Measurements from ENCODE around the gene TTC7B. TPM values are rescaled to one million over a fixed set of nuclear protein-coding genes. Genes with fewer than 3 reads are reported as not detected.

TTC7B gene
- total and polyA plus RNA-seq, 10 of the 15 experiments (the other 5 are each of a cell fraction or from before 2014, with no cell fraction given), result under 0.01 to 1.1 (median 0.26) TPM; not detected in 2

DNA sequence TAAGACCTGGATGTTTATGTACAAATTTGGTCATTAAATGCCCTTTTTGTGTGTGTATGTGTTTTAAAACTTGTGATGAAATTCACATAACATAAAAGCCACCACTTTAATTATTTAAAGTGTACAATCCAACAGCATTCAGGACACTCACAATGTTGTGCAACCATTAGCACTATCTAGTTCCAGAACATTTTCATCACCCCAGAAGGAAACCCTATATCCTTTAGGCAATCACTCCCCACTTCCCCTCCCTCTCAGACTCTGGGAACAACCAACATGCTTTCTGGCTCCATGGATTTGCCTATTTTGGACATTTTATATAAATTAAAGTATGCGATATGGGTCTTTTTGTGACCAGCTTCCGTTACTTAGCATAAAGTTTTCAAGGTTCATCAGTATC is 124.6 kb downstream of the TTC7B start:
- RAD21 ChIA-PET (ENCODE audit: unreplicated experiment), result no interaction called here
- in situ Hi-C loops (cut with MboI), result loop anchor here (10.0 kb wide), 1 partner anchor 387 kb away; no protein-coding TSS in a partner anchor
- TF ChIP-seq ZBED1 (IDR thresholded peaks at IDR 0.05; ENCODE audit: borderline replicate concordance), result no peak
- TF ChIP-seq ZNF217 (IDR thresholded peaks at IDR 0.05), result no peak
- TF ChIP-seq EGR1 (IDR thresholded peaks at IDR 0.05; ENCODE audit: borderline replicate concordance in 1 of 2, low read depth in 2 of 2, low read length in 2 of 2), result no peak
- TF ChIP-seq CREM (IDR thresholded peaks at IDR 0.05; ENCODE audit: low read depth), result no peak
- TF ChIP-seq CHD1 (IDR thresholded peaks at IDR 0.05; ENCODE audit: low read depth, low read length), result no peak
- no peak for TF ChIP-seq RB1 (IDR thresholded peaks at IDR 0.05; ENCODE audit: borderline replicate concordance)
- TF ChIP-seq HCFC1 (IDR thresholded peaks at IDR 0.05; ENCODE audit: low read length), result no peak
- no peak for TF ChIP-seq ATF3 (IDR thresholded peaks at IDR 0.05; ENCODE audit: borderline replicate concordance, extremely low read depth, low read depth, low read length)
- no peak for TF ChIP-seq ZNF622 (IDR thresholded peaks at IDR 0.05)
- TF ChIP-seq BCL11A (IDR thresholded peaks at IDR 0.05; ENCODE audit: low read depth, low read length), result no peak
- H3K27ac ChIP-seq (ENCODE audit: control insufficient read depth, insufficient read depth), result no peak overlapping the region
- no peak overlapping the region for H2AFZ ChIP-seq (ENCODE audit: control insufficient read depth, low read depth, low read length)
- no peaks in the 10 kb centered on the region for H3K79me2 ChIP-seq (ENCODE audit: control insufficient read depth, insufficient read depth, low read length)
- SMC1A ChIA-PET (ENCODE audit: uncharacterized antibody, unreplicated experiment), result no interaction called here
- H3K4me1 ChIP-seq (ENCODE audit: control insufficient read depth, insufficient read depth, low read length), result no peaks in the 10 kb centered on the region
- FAIRE-seq (no peak), ATAC-seq (no peak), DNase-seq (ENCODE audit: low read depth, low spot score) (no peak)
- WGBS (ENCODE audit: insufficient coverage, insufficient replicate concordance, low lambda C conversion rate, missing lambda C conversion rate), result 76% methylated on average over 2 of the region's 2 CpGs
- no peaks in the 10 kb centered on the region for H3K9me3 ChIP-seq (replicated peaks; ENCODE audit: control insufficient read depth, insufficient read depth, low read length)
- H3K4me3 ChIP-seq, result no peak overlapping the region
- intact Hi-C loops (cut with micrococcal nuclease; ENCODE audit: unreplicated experiment), result no loop called here
- POLR2A ChIA-PET, result no interaction called here
- H3K4me2 ChIP-seq (ENCODE audit: control insufficient read depth, insufficient read depth), result no peak overlapping the region
- BruUV-seq (replicated peaks), result no TSS peak
- peaks cover 0 to 2% of the 10 kb centered on the region in 2 experiments; a peak in 1 of 4 replicates for H3K27me3 ChIP-seq (replicated peaks in 1 of 2; ENCODE audit: control insufficient read depth in 2 of 2, insufficient read depth in 2 of 2, low read length in 1 of 2)
- no peak overlapping the region for H3K9ac ChIP-seq (ENCODE audit: control insufficient read depth, insufficient read depth, low read length)
- no peaks in the 10 kb centered on the region for H4K20me1 ChIP-seq (ENCODE audit: control insufficient read depth, insufficient read depth)
- H3K36me3 ChIP-seq (ENCODE audit: control insufficient read depth in 2 of 2, insufficient read depth in 2 of 2, low read length in 1 of 2), result no peaks in the 10 kb centered on the region
- CTCF ChIA-PET, result interaction anchor here (1.3 kb wide), 1 partner anchor 11 kb away, joined by 3 read pairs; no protein-coding TSS in a partner anchor
